PC-9 (cell line): ENCODE measurements around the gene SLC22A12. TPM values are rescaled to one million over a fixed set of nuclear protein-coding genes. Genes with fewer than 3 reads are reported as not detected.

Source experiments
- Bru-seq: library from RNA; stranded (reverse); fragments of 400-500 nt; gene quantifications from one replicate; lab custom pipeline; 2021; lab: Mats Ljungman, UMichigan
- BruChase-seq, 2 experiments: library from RNA; stranded (reverse); fragments of 400-500 nt; gene quantifications; one replicate each; lab custom pipeline; 2021; lab: Mats Ljungman, UMichigan
- BruUV-seq: library from RNA; stranded (reverse); fragments of 400-500 nt; replicated peaks from 2 replicates; lab custom pipeline; 2021; lab: Mats Ljungman, UMichigan
- CTCF ChIA-PET: fragments of 300-600 bp; sonication (Branson Sonifier 250); formaldehyde crosslinking; loops from one replicate; lab custom pipeline; 2022; ENCODE audit warnings: antibody characterized with exemption; lab: Charles Lee
- POLR2A ChIA-PET: fragments of 300-600 bp; sonication (Branson Sonifier 250); formaldehyde crosslinking; loops from one replicate; lab custom pipeline; 2022; ENCODE audit warnings: antibody characterized with exemption; ENCODE audit not compliant: unreplicated experiment; lab: Charles Lee
- DNase-seq, 2 experiments: peaks; one replicate each; pipeline versions ENCODE4 v3.0.0 to v3.0.0-alpha.2; 2015 to 2022; ENCODE audit warnings: mixed read lengths in 1 of 2
- H2AFZ ChIP-seq: fragments of 200-600 bp; sonication (generic); 2 replicates; pipeline ENCODE4 v1.8.1; 2017; ENCODE audit warnings: antibody characterized with exemption
- H3F3A ChIP-seq: fragments of 200-600 bp; sonication (generic); 2 replicates; pipeline ENCODE4 v1.8.1; 2017; ENCODE audit warnings: antibody characterized with exemption, mild to moderate bottlenecking, low read depth; ENCODE audit not compliant: insufficient read depth
- H3K27ac ChIP-seq: fragments of 200-600 bp; sonication (generic); 2 replicates; pipeline ENCODE4 v1.6.1; 2016; ENCODE audit warnings: mixed run types
- H3K27me3 ChIP-seq: fragments of 200-600 bp; sonication (generic); 2 replicates; pipeline ENCODE4 v1.6.1; 2016; ENCODE audit warnings: low read depth, mixed run types; ENCODE audit not compliant: insufficient read depth
- H3K36me3 ChIP-seq: fragments of 200-600 bp; sonication (generic); 2 replicates; pipeline ENCODE4 v1.6.1; 2016; ENCODE audit warnings: low read depth, mixed run types
- H3K4me1 ChIP-seq: fragments of 200-600 bp; sonication (generic); replicated peaks from 2 replicates; pipeline ENCODE4 v1.6.1; 2016; ENCODE audit warnings: mixed run types; ENCODE audit not compliant: insufficient read depth
- H3K4me2 ChIP-seq: fragments of 200-600 bp; sonication (generic); 2 replicates; pipeline ENCODE4 v1.6.1; 2017; ENCODE audit warnings: mixed run types
- H3K4me3 ChIP-seq: fragments of 200-600 bp; sonication (generic); 2 replicates; pipeline ENCODE4 v1.6.1; 2016; ENCODE audit warnings: mixed run types
- H3K79me2 ChIP-seq: fragments of 200-600 bp; sonication (generic); 2 replicates; pipeline ENCODE4 v1.6.1; 2017; ENCODE audit warnings: low read depth, mixed run types
- H3K9me2 ChIP-seq: fragments of 200-600 bp; sonication (generic); 2 replicates; pipeline ENCODE4 v1.8.1; 2017; ENCODE audit warnings: mild to moderate bottlenecking; ENCODE audit not compliant: insufficient read depth
- H3K9me3 ChIP-seq: fragments of 200-600 bp; sonication (generic); 2 replicates; pipeline ENCODE4 v1.8.1; 2016; ENCODE audit warnings: low read depth; ENCODE audit not compliant: insufficient read depth
- H4K20me1 ChIP-seq: fragments of 200-600 bp; sonication (generic); 2 replicates; pipeline ENCODE4 v1.8.1; 2017; ENCODE audit not compliant: insufficient read depth
- EZH2 ChIP-seq: fragments of 200-600 bp; sonication (generic); IDR thresholded peaks from 2 replicates; pipeline ENCODE4 v1.8.0; 2017; ENCODE audit warnings: antibody characterized with exemption, low read depth
- intact Hi-C: fragments of 100-400 bp; cut with micrococcal nuclease; formaldehyde crosslinking; loops from one replicate; pipeline ENCODE4 v1.10.0; 2022; ENCODE audit not compliant: unreplicated experiment
- long read RNA-seq: library from polyadenylated mRNA; stranded (forward); transcript quantifications from one replicate; pipeline ENCODE4 v2.0.0, GENCODE V29; 2022
- total RNA-seq: library from RNA; stranded (reverse); gene quantifications from 2 replicates; pipeline ENCODE4 v1.2.3, GENCODE V29; 2021
- TF ChIP-seq, protein P1 (sequence below): fragments of 200-600 bp; sonication (generic); conservative IDR thresholded peaks from 2 replicates; pipeline ENCODE4 v1.6.1; 2017; ENCODE audit warnings: mixed run types, antibody characterized with exemption, mild to moderate bottlenecking, moderate library complexity

SLC22A12 gene
- total RNA-seq (not detected in 2 replicates), Bru-seq, nascent RNA (not detected), BruChase-seq, experiment 1, labeled RNA remaining after a 2-hour chase (not detected), BruChase-seq, experiment 2, labeled RNA remaining after a 6-hour chase (percentile 7 among the genes with signal in this experiment)
- long read RNA-seq, result 0 reads

DNA sequence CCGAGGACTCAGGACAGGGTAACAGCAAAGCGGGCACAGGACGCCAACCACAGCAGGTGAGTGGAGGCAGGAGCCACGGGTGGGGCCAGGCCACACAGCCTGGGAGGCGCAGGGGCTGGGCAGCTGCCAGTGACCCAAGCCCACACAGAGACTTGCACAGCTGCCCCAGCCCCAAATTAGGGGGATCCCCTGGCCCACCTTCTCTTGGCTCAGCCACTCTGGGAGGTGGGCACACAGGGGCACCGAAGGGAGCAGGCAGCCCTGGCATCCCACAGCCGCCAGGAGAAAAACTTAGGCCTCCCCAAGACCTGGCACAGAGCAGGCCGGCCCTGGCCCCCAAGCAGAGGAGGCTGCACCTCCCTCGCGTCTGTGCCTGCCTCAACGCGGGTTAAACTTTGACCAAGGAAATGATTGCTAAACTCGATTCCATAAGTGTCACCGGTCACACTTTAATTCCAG is at the start of gene SLC22A12:
TSS of gene SLC22A12 (plus strand) at position 458 of the 459 bp plus-strand sequence. CDS start 337 bp downstream, outside the sequence.
- no peak for DNase-seq
- no peaks in the 10 kb centered on the region for H3F3A ChIP-seq
- H3K27me3 ChIP-seq, result peaks cover 31% of the 10 kb centered on the region
- no peak within 1 kb of the TSS for H2AFZ ChIP-seq
- no peaks in the 10 kb centered on the region for H3K9me2 ChIP-seq
- H3K4me3 ChIP-seq, result no peak within 1 kb of the TSS
- TF ChIP-seq, protein P1, sequence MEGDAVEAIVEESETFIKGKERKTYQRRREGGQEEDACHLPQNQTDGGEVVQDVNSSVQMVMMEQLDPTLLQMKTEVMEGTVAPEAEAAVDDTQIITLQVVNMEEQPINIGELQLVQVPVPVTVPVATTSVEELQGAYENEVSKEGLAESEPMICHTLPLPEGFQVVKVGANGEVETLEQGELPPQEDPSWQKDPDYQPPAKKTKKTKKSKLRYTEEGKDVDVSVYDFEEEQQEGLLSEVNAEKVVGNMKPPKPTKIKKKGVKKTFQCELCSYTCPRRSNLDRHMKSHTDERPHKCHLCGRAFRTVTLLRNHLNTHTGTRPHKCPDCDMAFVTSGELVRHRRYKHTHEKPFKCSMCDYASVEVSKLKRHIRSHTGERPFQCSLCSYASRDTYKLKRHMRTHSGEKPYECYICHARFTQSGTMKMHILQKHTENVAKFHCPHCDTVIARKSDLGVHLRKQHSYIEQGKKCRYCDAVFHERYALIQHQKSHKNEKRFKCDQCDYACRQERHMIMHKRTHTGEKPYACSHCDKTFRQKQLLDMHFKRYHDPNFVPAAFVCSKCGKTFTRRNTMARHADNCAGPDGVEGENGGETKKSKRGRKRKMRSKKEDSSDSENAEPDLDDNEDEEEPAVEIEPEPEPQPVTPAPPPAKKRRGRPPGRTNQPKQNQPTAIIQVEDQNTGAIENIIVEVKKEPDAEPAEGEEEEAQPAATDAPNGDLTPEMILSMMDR, result no peak
- TF ChIP-seq EZH2, result no peak
- CTCF ChIA-PET, result no interaction called here
- intact Hi-C loops, result no loop called here
- no TSS peak for BruUV-seq
- H3K27ac ChIP-seq, result no peak within 1 kb of the TSS
- peaks cover 8% of the 10 kb centered on the region; the same call in 1 of the 2 replicates for H3K9me3 ChIP-seq
- H3K36me3 ChIP-seq, result no peaks in the 10 kb centered on the region
- no peaks in the 10 kb centered on the region for H3K79me2 ChIP-seq
- no peak within 1 kb of the TSS for H3K4me2 ChIP-seq
- H4K20me1 ChIP-seq, result no peaks in the 10 kb centered on the region
- H3K4me1 ChIP-seq, result no peaks in the 10 kb centered on the region
- POLR2A ChIA-PET, result no interaction called here

DNA sequence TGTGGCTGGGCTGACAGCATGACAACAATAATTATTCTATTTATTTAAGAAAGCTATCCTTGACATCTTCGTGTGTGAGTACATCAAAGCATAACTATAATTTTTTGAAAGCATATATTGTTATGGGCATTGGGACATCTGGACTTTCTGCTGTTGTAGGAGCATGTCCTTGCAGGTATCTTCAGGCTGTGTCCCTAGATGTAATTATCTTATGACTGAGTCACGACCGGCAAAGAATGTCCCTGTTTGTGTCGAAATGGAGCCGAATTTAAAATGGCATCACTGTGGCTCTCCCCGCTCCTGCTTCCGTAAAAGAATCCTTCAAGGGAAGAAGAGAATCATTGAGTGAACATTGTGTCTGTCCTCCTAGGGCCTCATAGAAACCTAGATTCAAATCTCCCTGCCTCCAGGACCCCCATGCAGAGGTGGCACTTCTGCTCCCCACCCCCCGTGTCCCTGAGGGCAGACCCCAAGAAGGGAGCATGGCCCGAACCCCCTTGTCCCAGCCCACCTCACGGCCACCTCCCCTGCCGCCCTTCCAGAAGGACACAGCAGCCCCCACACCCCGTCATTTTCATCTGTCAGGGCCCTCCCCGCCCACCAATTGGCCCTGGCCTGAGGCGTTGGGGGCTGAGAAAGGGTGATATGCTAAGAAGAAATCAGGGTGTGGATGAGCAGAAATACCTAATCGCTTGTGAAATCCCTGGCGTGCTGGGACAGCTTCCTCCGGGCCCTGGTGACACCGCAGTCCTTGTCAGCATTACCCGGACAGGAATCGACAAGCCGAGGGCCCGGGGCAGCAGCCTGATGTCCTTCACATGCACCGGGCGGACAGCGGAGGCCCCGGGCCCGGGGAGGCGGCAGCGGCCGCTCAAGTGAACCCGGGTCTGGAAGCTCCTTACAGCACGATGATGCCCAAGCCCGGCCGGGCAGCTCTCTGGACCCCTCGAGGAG is 48.6 kb upstream of the SLC22A12 start:
- H3K4me2 ChIP-seq, result no peak overlapping the region
- H3K27me3 ChIP-seq, result peaks cover 6% of the 10 kb centered on the region; the same call in 1 of the 2 replicates
- H3K27ac ChIP-seq, result no peak overlapping the region
- no peaks in the 10 kb centered on the region for H3K9me2 ChIP-seq
- ChIA-PET POLR2A (no interaction called here), CTCF (interaction anchor here (0.7 kb wide), 1 partner anchor 113 kb away, joined by 3 read pairs; no protein-coding TSS in a partner anchor)
- TF ChIP-seq EZH2, result no peak
- TF ChIP-seq, protein P1, result no peak
- H3K36me3 ChIP-seq, result no peaks in the 10 kb centered on the region
- H3K4me1 ChIP-seq, result peaks cover 20% of the 10 kb centered on the region
- H3K9me3 ChIP-seq, result no peaks in the 10 kb centered on the region
- no peak overlapping the region for H2AFZ ChIP-seq
- no peaks in the 10 kb centered on the region for H4K20me1 ChIP-seq
- H3K79me2 ChIP-seq, result no peaks in the 10 kb centered on the region
- no peaks in the 10 kb centered on the region for H3F3A ChIP-seq
- intact Hi-C loops, result no loop called here
- DNase-seq, result no peak
- no peak overlapping the region for H3K4me3 ChIP-seq
- BruUV-seq, result no TSS peak

DNA sequence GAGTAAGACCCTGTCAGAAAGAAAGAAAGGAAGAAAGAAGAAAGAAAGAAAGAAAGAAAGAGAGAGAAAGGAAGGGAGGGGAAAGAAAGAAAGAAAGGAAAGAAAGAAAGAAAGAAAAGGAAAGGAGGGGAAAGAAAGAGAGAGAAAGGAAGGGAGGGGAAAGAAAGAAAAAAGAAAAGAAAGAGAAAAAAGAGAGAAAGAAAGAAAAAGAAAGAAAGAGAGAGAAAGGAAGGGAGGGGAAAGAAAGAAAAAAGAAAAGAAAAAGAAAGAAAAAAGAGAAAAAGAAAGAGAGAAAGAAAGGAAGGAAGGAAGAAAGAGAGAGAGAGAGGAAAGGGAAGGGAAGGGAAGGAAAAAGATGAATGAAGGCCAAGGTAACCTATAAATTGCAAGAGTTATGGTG is 47.2 kb upstream of the SLC22A12 start:
- POLR2A ChIA-PET, result no interaction called here
- BruUV-seq, result no TSS peak
- DNase-seq, result no peak
- Histone ChIP-seq H3F3A (no peaks in the 10 kb centered on the region), H2AFZ (no peak overlapping the region), H3K4me1 (peaks cover 20% of the 10 kb centered on the region), H3K4me3 (no peak overlapping the region), H3K9me3 (no peaks in the 10 kb centered on the region), H4K20me1 (no peaks in the 10 kb centered on the region), H3K27ac (no peak overlapping the region), H3K27me3 (peaks cover 6% of the 10 kb centered on the region; the same call in 1 of the 2 replicates), H3K9me2 (no peaks in the 10 kb centered on the region), H3K36me3 (no peaks in the 10 kb centered on the region), H3K79me2 (no peaks in the 10 kb centered on the region), H3K4me2 (no peak overlapping the region)
- CTCF ChIA-PET, result no interaction called here
- intact Hi-C loops, result no loop called here
- TF ChIP-seq, protein P1, result no peak
- no peak for TF ChIP-seq EZH2
